Adrenal gland (tissue), 12 donors: ENCODE results near the gene MCTP1. TPM values are rescaled to one million over a fixed set of nuclear protein-coding genes. Genes with fewer than 3 reads are reported as not detected.

Experiments used
- DNase-seq, 7 donors: peaks; one replicate each; pipeline ENCODE4 v3.0.0-alpha.2; 2019 to 2020
- H3K27ac ChIP-seq, 5 donors: fragments of 200-600 bp; sonication (generic) in 4 of 5; 1 replicate in 3 of 5; 2 replicates in 2 of 5; pipeline versions ENCODE4 v1.5.1 to v1.8.0; 2016 to 2020; ENCODE audit warnings: mild to moderate bottlenecking in 1 of 5
- H3K27me3 ChIP-seq: fragments of 200-600 bp; 2 replicates; pipeline ENCODE4 v1.8.0; 2021
- H3K36me3 ChIP-seq, 2 donors: fragments of 200-600 bp; replicated peaks in 1 of 2; 1 replicate in 1 of 2; 2 replicates in 1 of 2; pipeline versions ENCODE4 v1.5.1 to v1.8.0; 2018 to 2022
- H3K4me1 ChIP-seq, 2 donors: fragments of 200-600 bp; replicated peaks in 1 of 2; 1 replicate in 1 of 2; 2 replicates in 1 of 2; pipeline versions ENCODE4 v1.5.1 to v1.8.0; 2018 to 2021
- H3K4me3 ChIP-seq, 4 donors: fragments of 200-600 bp; sonication (generic) in 3 of 4; one replicate each; pipeline ENCODE4 v1.5.1; 2016 to 2018
- H3K9me3 ChIP-seq, 3 donors: fragments of 200-600 bp; sonication (generic) in 1 of 3; replicated peaks in 1 of 3; 1 replicate in 2 of 3; 2 replicates in 1 of 3; pipeline versions ENCODE4 v1.5.1 to v1.8.0; 2016 to 2021
- POLR2A ChIP-seq, 2 donors: fragments of 450-650 bp; IDR thresholded peaks; one replicate each; pipeline ENCODE4 v1.6.1; 2017; ENCODE audit warnings: antibody characterized with exemption in 2 of 2, mild to moderate bottlenecking in 2 of 2, moderate library complexity in 1 of 2
- WGBS, 4 donors: extraction: QIAGEN DNeasy Blood & Tissue Kit in 2 of 4; methylation state at CpG; one replicate each; pipeline versions ENCODE4 v1.1.5 to v1.1.7; 2013 to 2017; 5-methylcytosine and 5-hydroxymethylcytosine counted together
- intact Hi-C, 2 donors: fragments of 100-400 bp; cut with DNase I; formaldehyde crosslinking; loops; one replicate each; pipeline versions ENCODE4 v1.14.1 to v1.15.0; 2022 to 2023
- polyA plus RNA-seq, 3 donors: library from polyadenylated mRNA; stranded (reverse); fragments of 200-250 nt in 2 of 3; fragments of 350-450 nt in 1 of 3; fragmentation: Illumina TruSeq in 1 of 3; extraction: RNeasy Lipid Tissue Mini Kit (QIAGEN cat#74804) in 1 of 3; gene quantifications; one replicate each; pipeline ENCODE4 v1.2.3, GENCODE V29; 2013 to 2014
- total RNA-seq, 9 donors: library from RNA; depleted of rRNA in 4 of 9; stranded (reverse); fragments of >200 nt in 4 of 9; fragments of 120-200 nt in 1 of 9; fragmentation: NEBNext Ultra II Directional in 1 of 9; extraction: Animal tissue kit (Norgen Biotek cat#: 25700) in 1 of 9; gene quantifications; one replicate each; pipeline versions ENCODE4 v1.1.0 to v1.2.4, GENCODE V29; 2013 to 2023
- TF ChIP-seq, protein P1 (sequence below), 6 experiments: fragments of 450-650 bp in 4 of 6; fragments of 200-600 bp in 2 of 6; sonication (generic) in 1 of 6; IDR thresholded peaks; 1 replicate in 5 of 6; 2 replicates in 1 of 6; pipeline versions ENCODE4 v1.5.1 to v1.8.0; 2016 to 2021; ENCODE audit warnings: antibody characterized with exemption in 6 of 6, mild to moderate bottlenecking in 2 of 6, moderate library complexity in 1 of 6
- donor health status: healthy with polysubstance abuse.
- donor health status: Bipolar disorder and iron deficiency.
- donor health status: DM: yes; HTN: yes; CAD: no.
- donor health status: DM: no; HTN: no; CAD: no.
- donor health status: DM: no; HTN: no; CAD: no.
- donor health status: DM: yes; HTN: yes; CAD: no.

The MCTP1 gene
- total and polyA plus RNA-seq, 12 donors, result 1.2 to 20.1 (median 5.1) TPM

DNA sequence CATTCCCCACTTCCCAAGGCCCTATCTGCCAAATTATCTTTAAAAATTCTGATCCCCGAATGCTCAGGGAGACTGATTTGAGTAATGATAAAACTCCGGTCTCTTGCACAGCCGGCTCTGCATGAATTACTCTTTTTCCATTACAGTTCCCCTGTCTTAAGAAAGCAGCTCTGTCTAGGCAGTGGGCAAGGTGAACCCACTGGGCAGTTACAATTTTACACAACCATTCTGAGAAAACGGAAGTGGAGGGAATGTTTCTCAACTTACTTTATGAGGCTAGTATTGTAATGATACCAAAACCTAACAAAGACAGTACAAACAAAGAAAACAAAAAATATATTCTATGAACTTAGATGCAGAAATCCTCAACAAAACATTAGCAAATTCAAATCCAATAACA, 100.0 kb downstream of the MCTP1 start:
- Histone ChIP-seq H3K27me3 (no peaks in the 10 kb centered on the region), H3K36me3 (no peaks in the 10 kb centered on the region), H3K9me3 (no peaks in the 10 kb centered on the region), H3K27ac (no peak overlapping the region), H3K4me1 (no peaks in the 10 kb centered on the region), H3K4me3 (no peak overlapping the region)
- no peak for DNase-seq
- WGBS, 4 donors, result 68 to 73% (median 69%) methylated on average over 4 of the region's 4 CpGs
- intact Hi-C loops, result no loop called here
- no peak for TF ChIP-seq POLR2A (IDR thresholded peaks at IDR 0.05)
- TF ChIP-seq, protein P1, sequence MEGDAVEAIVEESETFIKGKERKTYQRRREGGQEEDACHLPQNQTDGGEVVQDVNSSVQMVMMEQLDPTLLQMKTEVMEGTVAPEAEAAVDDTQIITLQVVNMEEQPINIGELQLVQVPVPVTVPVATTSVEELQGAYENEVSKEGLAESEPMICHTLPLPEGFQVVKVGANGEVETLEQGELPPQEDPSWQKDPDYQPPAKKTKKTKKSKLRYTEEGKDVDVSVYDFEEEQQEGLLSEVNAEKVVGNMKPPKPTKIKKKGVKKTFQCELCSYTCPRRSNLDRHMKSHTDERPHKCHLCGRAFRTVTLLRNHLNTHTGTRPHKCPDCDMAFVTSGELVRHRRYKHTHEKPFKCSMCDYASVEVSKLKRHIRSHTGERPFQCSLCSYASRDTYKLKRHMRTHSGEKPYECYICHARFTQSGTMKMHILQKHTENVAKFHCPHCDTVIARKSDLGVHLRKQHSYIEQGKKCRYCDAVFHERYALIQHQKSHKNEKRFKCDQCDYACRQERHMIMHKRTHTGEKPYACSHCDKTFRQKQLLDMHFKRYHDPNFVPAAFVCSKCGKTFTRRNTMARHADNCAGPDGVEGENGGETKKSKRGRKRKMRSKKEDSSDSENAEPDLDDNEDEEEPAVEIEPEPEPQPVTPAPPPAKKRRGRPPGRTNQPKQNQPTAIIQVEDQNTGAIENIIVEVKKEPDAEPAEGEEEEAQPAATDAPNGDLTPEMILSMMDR (IDR thresholded peaks at IDR 0.05), result no peak

DNA sequence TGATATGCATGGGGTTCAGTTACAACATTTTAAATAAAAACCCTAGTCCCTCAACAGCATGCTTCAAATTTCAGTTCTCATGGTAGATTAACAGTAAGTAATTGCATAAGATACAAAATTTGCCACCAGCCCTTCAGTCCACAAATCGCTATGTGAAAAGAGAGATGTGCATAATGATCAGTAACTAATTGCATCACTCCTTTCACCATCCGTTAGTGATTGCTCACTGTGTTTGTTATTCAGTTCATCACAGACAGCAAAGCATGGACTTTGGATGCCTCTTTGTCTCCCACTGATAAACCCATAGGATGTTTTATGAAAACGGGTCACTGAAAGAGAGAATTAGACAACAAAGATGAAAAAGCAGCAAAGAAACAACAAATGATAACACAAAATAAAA, 103.2 kb downstream of the MCTP1 start:
- Histone ChIP-seq H3K36me3 (no peaks in the 10 kb centered on the region), H3K9me3 (no peaks in the 10 kb centered on the region), H3K4me1 (no peaks in the 10 kb centered on the region), H3K4me3 (no peak overlapping the region), H3K27ac (no peak overlapping the region), H3K27me3 (no peaks in the 10 kb centered on the region)
- 57 to 68% (median 65%) methylated on average over 3 of the region's 3 CpGs for WGBS, 4 donors
- intact Hi-C loops, result no loop called here
- TF ChIP-seq POLR2A (IDR thresholded peaks at IDR 0.05), result no peak
- TF ChIP-seq, protein P1 (IDR thresholded peaks at IDR 0.05), result no peak
- no peak for DNase-seq

DNA sequence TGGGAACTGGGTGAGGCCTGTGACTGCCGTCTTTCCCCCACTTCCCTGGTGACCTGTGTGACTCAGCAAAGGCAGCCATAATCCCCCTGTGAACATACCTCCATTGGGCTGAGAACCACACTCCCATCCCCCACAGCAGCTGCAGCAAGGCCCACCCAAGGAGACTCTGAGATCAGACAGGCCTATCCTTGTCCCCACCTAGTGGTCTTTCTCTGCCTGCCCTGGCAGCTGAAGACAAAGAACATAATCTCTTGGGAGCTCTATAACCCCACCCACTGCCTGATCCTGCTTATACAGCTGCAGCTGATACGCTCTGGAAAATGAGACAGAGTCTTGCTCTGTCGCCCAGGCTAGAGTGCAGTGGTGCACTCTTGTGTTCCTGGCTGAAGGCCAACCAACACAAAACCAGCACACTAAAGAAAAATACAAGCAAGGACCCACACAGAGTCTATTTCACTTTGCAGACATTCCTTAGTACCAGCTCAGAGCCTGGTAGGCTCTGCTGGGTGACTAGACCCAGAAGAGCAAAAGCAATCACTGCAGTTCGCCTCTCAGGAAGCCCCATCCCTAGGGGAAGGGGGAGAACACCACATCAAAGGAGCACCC, 106.7 kb downstream of the MCTP1 start:
- no peaks in the 10 kb centered on the region for H3K9me3 ChIP-seq
- no peaks in the 10 kb centered on the region for H3K36me3 ChIP-seq
- H3K27me3 ChIP-seq, result no peaks in the 10 kb centered on the region
- H3K27ac ChIP-seq, result no peak overlapping the region
- TF ChIP-seq, protein P1 (IDR thresholded peaks at IDR 0.05), result no peak
- TF ChIP-seq POLR2A (IDR thresholded peaks at IDR 0.05), result no peak
- DNase-seq, result no peak
- intact Hi-C loops, result no loop called here
- 46 to 60% (median 54%) methylated on average over 4 of the region's 4 CpGs for WGBS, 4 donors
- no peak overlapping the region for H3K4me3 ChIP-seq
- no peaks in the 10 kb centered on the region for H3K4me1 ChIP-seq

DNA sequence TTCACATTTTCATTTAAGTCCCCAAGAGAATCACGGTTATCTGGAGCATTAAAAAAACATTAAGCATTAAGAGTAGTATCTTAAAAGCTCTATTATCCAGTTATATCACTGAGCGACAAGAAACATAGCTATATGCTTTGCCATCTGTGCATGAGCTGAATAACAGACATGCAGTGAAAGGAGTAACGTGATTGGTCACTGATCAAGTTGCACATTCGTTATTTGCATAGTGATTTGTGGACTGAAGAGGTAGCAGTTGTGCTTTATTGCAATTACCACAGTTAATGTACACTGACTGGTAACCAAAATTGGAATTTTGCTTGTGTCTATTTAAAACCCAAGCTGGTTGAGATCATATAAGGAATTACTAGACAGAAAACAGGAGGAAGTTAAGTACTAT, 107.4 kb downstream of the MCTP1 start:
- no peak for DNase-seq
- intact Hi-C loops, result no loop called here
- no peak for TF ChIP-seq POLR2A (IDR thresholded peaks at IDR 0.05)
- TF ChIP-seq, protein P1 (IDR thresholded peaks at IDR 0.05), result no peak
- H3K27me3 ChIP-seq, result no peaks in the 10 kb centered on the region
- 57 to 81% (median 68%) methylated on average over 4 of the region's 4 CpGs for WGBS, 4 donors
- H3K27ac ChIP-seq, result no peak overlapping the region
- H3K4me3 ChIP-seq, result no peak overlapping the region
- H3K4me1 ChIP-seq, result no peaks in the 10 kb centered on the region
- no peaks in the 10 kb centered on the region for H3K9me3 ChIP-seq
- H3K36me3 ChIP-seq, result no peaks in the 10 kb centered on the region
